GM21737 (cell line): Measurements from ENCODE around the gene CTU2.

Experiments used
- ATAC-seq: cut with Tn5 transposase; IDR thresholded peaks from one replicate; pipeline ENCODE4 v1.9.1; 2021; ENCODE audit warnings: mild to moderate bottlenecking, moderate library complexity; ENCODE audit not compliant: unreplicated experiment

CTU2 gene

GRCh38 chr16:88695753-88696152 lies 10.6 kb upstream of the CTU2 start:
- no peak for ATAC-seq

GRCh38 chr16:88696441-88696840 lies 9.9 kb upstream of the CTU2 start:
- ATAC-seq = no peak

- ATAC-seq = no peak
Observed at GRCh38 chr16:88697116-88697830, 9.0 kb upstream of the CTU2 start.

- ATAC-seq = no peak
Observed at GRCh38 chr16:88697831-88698615, 8.3 kb upstream of the CTU2 start.

GRCh38 chr16:88698646-88699045 lies 7.7 kb upstream of the CTU2 start:
- ATAC-seq = no peak

GRCh38 chr16:88699180-88699579 lies 7.1 kb upstream of the CTU2 start:
- ATAC-seq = no peak

GRCh38 chr16:88700322-88700635 lies 6.0 kb upstream of the CTU2 start:
- no peak for ATAC-seq

GRCh38 chr16:88700636-88701482 lies 5.4 kb upstream of the CTU2 start:
- ATAC-seq = peak; percentile 59

- ATAC-seq = no peak
Observed at GRCh38 chr16:88701581-88702370, 4.5 kb upstream of the CTU2 start.

- no peak for ATAC-seq
Observed at GRCh38 chr16:88702371-88703210, 3.7 kb upstream of the CTU2 start.

- ATAC-seq = no peak
Observed at GRCh38 chr16:88703486-88704309, 2.6 kb upstream of the CTU2 start.

GRCh38 chr16:88705076-88705684 lies 1.1 kb upstream of the CTU2 start:
- no peak for ATAC-seq

GRCh38 chr16:88705801-88706228 lies 488 bp upstream of the CTU2 start:
- peak; percentile 16 for ATAC-seq

GRCh38 chr16:88706965-88707826 lies 893 bp downstream of the CTU2 start:
- ATAC-seq = no peak

GRCh38 chr16:88710556-88710955 lies 4.3 kb downstream of the CTU2 start:
- no peak for ATAC-seq

- ATAC-seq = no peak
Observed at GRCh38 chr16:88711750-88712340, 5.5 kb downstream of the CTU2 start.

- no peak for ATAC-seq
Observed at GRCh38 chr16:88712362-88712979, 6.2 kb downstream of the CTU2 start.
